SH-SY5Y (cell line): ENCODE results near the gene ALG12.

ENCODE experiments used
- GATA2 ChIP-seq: IDR thresholded peaks from 2 replicates; pipeline ENCODE4 v1.6.1; 2011; ENCODE audit warnings: mild to moderate bottlenecking, low read depth, low read length
- GATA3 ChIP-seq: IDR thresholded peaks from 2 replicates; pipeline ENCODE4 v1.6.1; 2011; ENCODE audit warnings: low read depth, mild to moderate bottlenecking, low read length, moderate library complexity

The ALG12 gene

GRCh38 chr22:49873228-49873940 lies 44.9 kb downstream of the ALG12 start:
- TF ChIP-seq GATA2 (no peak), GATA3 (no peak)

GRCh38 chr22:49872347-49872746 lies 45.9 kb downstream of the ALG12 start:
- TF ChIP-seq GATA3, result no peak
- no peak for TF ChIP-seq GATA2

GRCh38 chr22:49871482-49871881 lies 46.8 kb downstream of the ALG12 start:
- TF ChIP-seq GATA2, result no peak
- no peak for TF ChIP-seq GATA3

- TF ChIP-seq GATA2, result no peak
- no peak for TF ChIP-seq GATA3
Observed at GRCh38 chr22:49869845-49870712, 48.2 kb downstream of the ALG12 start.

- TF ChIP-seq GATA3 (no peak), GATA2 (no peak)
Observed at GRCh38 chr22:49869086-49869830, 49.0 kb downstream of the ALG12 start.

GRCh38 chr22:49867303-49868265 lies 50.7 kb downstream of the ALG12 start:
- no peak for TF ChIP-seq GATA2
- no peak for TF ChIP-seq GATA3

GRCh38 chr22:49866646-49867045 lies 51.6 kb downstream of the ALG12 start:
- no peak for TF ChIP-seq GATA2
- no peak for TF ChIP-seq GATA3

- no peak for TF ChIP-seq GATA3
- no peak for TF ChIP-seq GATA2
Observed at GRCh38 chr22:49866134-49866533, 52.1 kb downstream of the ALG12 start.

GRCh38 chr22:49865156-49865555 lies 53.1 kb downstream of the ALG12 start:
- TF ChIP-seq GATA3, result no peak
- TF ChIP-seq GATA2, result no peak

GRCh38 chr22:49863931-49864330 lies 54.3 kb downstream of the ALG12 start:
- no peak for TF ChIP-seq GATA2
- TF ChIP-seq GATA3, result no peak

GRCh38 chr22:49862496-49862776 lies 55.8 kb downstream of the ALG12 start:
- no peak for TF ChIP-seq GATA3
- no peak for TF ChIP-seq GATA2

GRCh38 chr22:49861642-49862495 lies 56.4 kb downstream of the ALG12 start:
- TF ChIP-seq GATA2 (no peak), GATA3 (no peak)

GRCh38 chr22:49858827-49859226 lies 59.4 kb downstream of the ALG12 start:
- TF ChIP-seq GATA3, result no peak
- TF ChIP-seq GATA2, result no peak
